Pancreas (tissue), 10 donors: ENCODE data around the gene TMEM131. TPM values are rescaled to one million over a fixed set of nuclear protein-coding genes. Genes with fewer than 3 reads are reported as not detected.

Source experiments
- ATAC-seq, 4 donors: fragments of 200-7000 bp; cut with Tn5 transposase; one replicate each; pipeline versions ENCODE4 v1.8.0 to v1.9.1; 2020; ENCODE audit warnings: mild to moderate bottlenecking in 4 of 4, moderate library complexity in 4 of 4
- DNase-seq, 6 donors: peaks; one replicate each; pipeline ENCODE4 v3.0.0-alpha.2; 2020
- FAIRE-seq: peaks from 2 replicates; lab custom pipeline; 2012; peaks lifted over from hg19 to GRCh38; lab: Jason Lieb, UNC
- H3K27ac ChIP-seq, 4 donors: fragments of 200-600 bp; sonication (generic); 1 replicate in 3 of 4; 2 replicates in 1 of 4; pipeline versions ENCODE4 v1.5.0 to v1.8.0; 2020
- H3K27me3 ChIP-seq, 4 donors: fragments of 200-600 bp; one replicate each; pipeline ENCODE4 v1.8.0; 2021
- H3K36me3 ChIP-seq, 3 donors: fragments of 200-600 bp; sonication (generic) in 1 of 3; one replicate each; pipeline versions ENCODE4 v1.5.0 to v1.8.0; 2020 to 2021
- H3K4me1 ChIP-seq, 3 donors: fragments of 200-600 bp; one replicate each; pipeline ENCODE4 v1.8.0; 2021
- H3K4me3 ChIP-seq, 4 donors: fragments of 200-600 bp; sonication (generic) in 2 of 4; one replicate each; pipeline versions ENCODE4 v1.5.0 to v1.8.0; 2020 to 2021
- H3K9me3 ChIP-seq, 4 donors: fragments of 200-600 bp; one replicate each; pipeline ENCODE4 v1.8.0; 2021
- CTCF ChIP-seq, 4 donors: fragments of 200-600 bp; sonication (generic) in 3 of 4; IDR thresholded peaks; one replicate each; pipeline versions ENCODE4 v1.5.0 to v1.8.0; 2021; ENCODE audit warnings: antibody characterized with exemption in 4 of 4
- WGBS, 2 donors: extraction: QIAGEN DNeasy Blood & Tissue Kit; methylation state at CpG; one replicate each; pipeline ENCODE4 v1.1.7; 2013; 5-methylcytosine and 5-hydroxymethylcytosine counted together
- intact Hi-C, 3 donors: fragments of 100-400 bp; cut with DNase I; formaldehyde crosslinking; loops; one replicate each; pipeline versions ENCODE4 v1.11.1 to v1.14.2; 2022
- polyA plus RNA-seq, 2 donors: library from polyadenylated mRNA; stranded (reverse); fragments of 200-250 nt; gene quantifications; one replicate each; pipeline ENCODE4 v1.2.3, GENCODE V29; 2013
- total RNA-seq, 6 donors: library from RNA; stranded (reverse); fragmentation: NEBNext Ultra II Directional in 4 of 6; extraction: Animal tissue kit (Norgen Biotek cat#: 25700) in 4 of 6; gene quantifications; one replicate each; pipeline versions ENCODE4 v1.2.1 to v1.2.4, GENCODE V29; 2021 to 2023
- donor health status: healthy with polysubstance abuse.
- donor health status: DM: no; HTN: no; CAD: no; lungs with moderate emphysema.
- donor health status: DM: no; HTN: no; CAD: no.
- donor health status: control.
- donor health status: control.
- donor health status: Bipolar disorder and iron deficiency.
- donor health status: DM: yes; HTN: yes; CAD: no.
- donor health status: DM: no; HTN: no; CAD: no.
- donor health status: DM: no; HTN: no; CAD: no.
- donor health status: DM: yes; HTN: yes; CAD: no.

The TMEM131 gene
- total and polyA plus RNA-seq, 8 donors = 8.1 to 26.5 (median 19.4) TPM

GRCh38 chr2:97997784-97998392 is 2.1 kb upstream of the TMEM131 start:
- WGBS, 2 donors = 74 to 78% methylated on average over 8 of the region's 8 CpGs
- intact Hi-C loops = no loop called here
- Histone ChIP-seq H3K4me3 (no peak overlapping the region), H3K36me3 (no peaks in the 10 kb centered on the region), H3K27me3 (no peaks in the 10 kb centered on the region), H3K4me1 (peaks cover 0 to 19% (median 4%) of the 10 kb centered on the region in 3 donors), H3K27ac (no peak overlapping the region), H3K9me3 (no peaks in the 10 kb centered on the region)
- FAIRE-seq (no peak), ATAC-seq (no peak), DNase-seq (no peak)
- no peak for TF ChIP-seq CTCF (IDR thresholded peaks at IDR 0.05)

- no peak for TF ChIP-seq CTCF (IDR thresholded peaks at IDR 0.05)
Measured at GRCh38 chr2:97996679-97997078, 931 bp upstream of the TMEM131 start.

DNA sequence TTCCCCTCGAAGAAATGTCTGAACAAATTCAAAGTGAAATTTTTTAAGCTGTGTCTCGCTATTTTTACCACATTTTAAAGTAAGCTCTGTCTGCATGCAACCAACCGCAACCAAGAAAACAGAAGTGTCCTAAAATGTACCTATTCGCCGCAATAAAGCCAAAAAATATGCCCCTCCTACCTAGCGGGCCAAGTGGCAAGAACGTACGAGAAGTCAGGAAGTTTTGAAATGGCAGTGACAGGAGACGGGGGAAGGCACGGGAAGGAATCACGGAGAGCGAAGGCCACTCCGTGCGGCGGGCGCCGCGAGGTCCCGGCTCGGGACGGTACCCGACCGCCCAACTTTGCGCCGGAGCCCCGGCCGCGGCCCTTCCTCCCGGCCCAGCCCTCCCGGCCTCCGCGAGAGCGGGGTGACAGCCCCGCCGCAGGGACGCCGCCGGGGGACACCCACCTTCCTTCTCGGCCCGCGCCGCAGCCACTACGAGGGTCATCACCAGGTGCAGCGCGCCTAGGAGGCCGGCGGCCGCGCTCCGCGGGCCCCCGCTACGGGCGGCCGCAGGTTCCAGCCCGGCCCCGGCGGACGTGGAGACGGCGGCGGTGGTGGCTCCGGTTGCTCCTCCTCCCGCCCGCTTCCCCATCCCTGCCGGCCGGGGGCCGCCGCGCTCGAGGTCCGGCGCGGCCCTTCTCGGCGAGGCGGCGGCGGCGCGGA is 568 bp downstream of the TMEM131 start:
- Histone ChIP-seq H3K27ac (peak overlapping the region; percentile 73 to 96 (median 90)), H3K9me3 (no peaks in the 10 kb centered on the region), H3K27me3 (no peaks in the 10 kb centered on the region), H3K36me3 (no peaks in the 10 kb centered on the region), H3K4me3 (peak overlapping the region; percentile 56 to 97 (median 82)), H3K4me1 (peaks cover 5 to 28% (median 9%) of the 10 kb centered on the region in 3 donors)
- DNase-seq (peak in 4 of 6 donors; percentile 47 to 80 (median 58)), FAIRE-seq (no peak), ATAC-seq (peak; percentile 40 to 72 (median 57))
- WGBS, 2 donors = 0% methylated on average over 44 to 81 of the region's 81 CpGs
- intact Hi-C loops = no loop called here
- TF ChIP-seq CTCF (IDR thresholded peaks at IDR 0.05) = no peak

More at GRCh38 chr2:97996679-97997078, 931 bp upstream of the TMEM131 start:
- intact Hi-C loops = no loop called here
- 82 to 89% methylated on average over 19 of the region's 19 CpGs for WGBS, 2 donors
- peak overlapping the region in 1 of 4 donors; percentile 96 for H3K27ac ChIP-seq
- FAIRE-seq = no peak
- peak in 1 of 6 donors; percentile 23 for DNase-seq
- H3K4me1 ChIP-seq = peaks cover 5 to 27% (median 9%) of the 10 kb centered on the region in 3 donors
- H3K36me3 ChIP-seq = no peaks in the 10 kb centered on the region
- H3K9me3 ChIP-seq = no peaks in the 10 kb centered on the region
- no peak for ATAC-seq
- peak overlapping the region; percentile 56 to 97 (median 82) for H3K4me3 ChIP-seq
- H3K27me3 ChIP-seq = no peaks in the 10 kb centered on the region

- Histone ChIP-seq H3K4me1 (peaks cover 5 to 31% (median 9%) of the 10 kb centered on the region in 3 donors), H3K36me3 (no peaks in the 10 kb centered on the region), H3K27ac (peak overlapping the region in 3 of 4 donors; percentile 86 to 96 (median 95)), H3K9me3 (no peaks in the 10 kb centered on the region), H3K4me3 (peak overlapping the region in 3 of 4 donors; percentile 56 to 97 (median 87)), H3K27me3 (no peaks in the 10 kb centered on the region)
- no peak for TF ChIP-seq CTCF (IDR thresholded peaks at IDR 0.05)
- ATAC-seq (no peak), FAIRE-seq (no peak), DNase-seq (no peak)
- intact Hi-C loops = no loop called here
- 0 to 3% methylated on average over 4 of the region's 4 CpGs for WGBS, 2 donors
Measured at GRCh38 chr2:97994476-97994875, 1.3 kb downstream of the TMEM131 start.
